ENCODE results near the gene NKTR.

NKTR gene

GRCh38 chr3:42659451-42660130 is 59.1 kb downstream of the NKTR start:
- Mint-ChIP-seq H3K36me3 (ENCODE audit: low read depth) (no peaks in the 10 kb centered on the region), H3K4me3 (no peak overlapping the region), H3K9me3 (no peaks in the 10 kb centered on the region), H3K4me1 (peaks cover 2% of the 10 kb centered on the region), H3K27ac (no peak overlapping the region), H3K27me3 (no peaks in the 10 kb centered on the region)
- ATAC-seq, result no peak
- DNase-seq, result no peak

DNA sequence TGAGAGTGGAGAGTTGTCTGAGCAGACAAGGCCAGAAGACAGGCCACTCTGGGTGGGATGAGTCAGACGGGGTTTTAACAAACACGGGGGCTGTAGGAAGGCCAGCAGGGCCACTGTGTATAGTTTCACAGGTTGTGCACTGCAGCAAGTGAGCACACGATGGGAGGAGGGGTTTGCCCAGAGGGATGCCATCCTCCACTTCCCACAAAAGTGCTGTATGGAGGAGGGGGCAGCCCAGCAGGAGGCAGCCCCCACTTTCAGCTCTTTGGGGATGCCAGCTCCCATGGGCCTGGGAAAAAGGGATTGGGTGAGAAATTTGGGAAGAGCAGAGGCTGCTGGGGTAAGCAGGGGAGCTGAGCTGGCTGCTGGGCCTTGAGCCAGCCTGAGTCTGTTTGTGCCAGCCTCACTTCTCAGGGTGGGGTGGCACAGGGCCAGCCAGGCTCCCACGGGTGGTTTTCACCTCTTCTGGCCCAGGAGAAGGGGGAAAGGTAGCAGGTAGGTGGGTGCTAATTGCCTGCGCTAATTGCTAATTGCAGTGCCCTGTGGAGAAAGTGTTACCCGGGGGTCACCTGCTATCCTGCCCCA is 59.7 kb downstream of the NKTR start:
- no peak for DNase-seq
- Mint-ChIP-seq H3K9me3 (no peaks in the 10 kb centered on the region), H3K4me1 (peaks cover 2% of the 10 kb centered on the region), H3K36me3 (ENCODE audit: low read depth) (no peaks in the 10 kb centered on the region), H3K4me3 (no peak overlapping the region), H3K27ac (no peak overlapping the region), H3K27me3 (no peaks in the 10 kb centered on the region)
- ATAC-seq, result no peak

DNA sequence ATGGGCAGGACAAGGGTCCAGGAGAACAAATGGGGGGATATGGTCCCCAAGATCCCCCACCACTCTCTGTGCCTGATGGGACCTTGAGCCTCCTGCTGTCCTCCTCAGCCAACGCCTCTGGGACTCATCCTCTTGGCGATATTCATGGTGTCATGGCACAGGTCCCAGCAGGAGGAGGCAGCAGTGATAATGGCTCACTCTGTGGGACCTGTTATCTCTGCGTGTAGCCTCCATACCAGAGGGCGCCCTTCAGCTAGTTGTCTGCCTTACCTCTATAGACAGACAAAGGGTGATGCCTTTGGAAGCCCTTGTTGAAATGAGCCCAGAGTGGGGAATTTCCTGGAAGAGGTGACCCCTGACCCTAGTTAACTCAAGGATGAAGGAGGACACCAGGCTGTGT is 60.4 kb downstream of the NKTR start:
- ATAC-seq (peak; percentile 31), DNase-seq (no peak)
- Mint-ChIP-seq H3K27ac (no peak overlapping the region), H3K27me3 (no peaks in the 10 kb centered on the region), H3K4me3 (no peak overlapping the region), H3K9me3 (no peaks in the 10 kb centered on the region), H3K36me3 (ENCODE audit: low read depth) (no peaks in the 10 kb centered on the region), H3K4me1 (peaks cover 2% of the 10 kb centered on the region)

GRCh38 chr3:42661593-42662022 is 61.1 kb downstream of the NKTR start:
- Mint-ChIP-seq H3K27me3 (no peaks in the 10 kb centered on the region), H3K36me3 (ENCODE audit: low read depth) (no peaks in the 10 kb centered on the region), H3K4me1 (peaks cover 2% of the 10 kb centered on the region), H3K4me3 (no peak overlapping the region), H3K27ac (no peak overlapping the region), H3K9me3 (no peaks in the 10 kb centered on the region)
- ATAC-seq (no peak), DNase-seq (no peak)

DNA sequence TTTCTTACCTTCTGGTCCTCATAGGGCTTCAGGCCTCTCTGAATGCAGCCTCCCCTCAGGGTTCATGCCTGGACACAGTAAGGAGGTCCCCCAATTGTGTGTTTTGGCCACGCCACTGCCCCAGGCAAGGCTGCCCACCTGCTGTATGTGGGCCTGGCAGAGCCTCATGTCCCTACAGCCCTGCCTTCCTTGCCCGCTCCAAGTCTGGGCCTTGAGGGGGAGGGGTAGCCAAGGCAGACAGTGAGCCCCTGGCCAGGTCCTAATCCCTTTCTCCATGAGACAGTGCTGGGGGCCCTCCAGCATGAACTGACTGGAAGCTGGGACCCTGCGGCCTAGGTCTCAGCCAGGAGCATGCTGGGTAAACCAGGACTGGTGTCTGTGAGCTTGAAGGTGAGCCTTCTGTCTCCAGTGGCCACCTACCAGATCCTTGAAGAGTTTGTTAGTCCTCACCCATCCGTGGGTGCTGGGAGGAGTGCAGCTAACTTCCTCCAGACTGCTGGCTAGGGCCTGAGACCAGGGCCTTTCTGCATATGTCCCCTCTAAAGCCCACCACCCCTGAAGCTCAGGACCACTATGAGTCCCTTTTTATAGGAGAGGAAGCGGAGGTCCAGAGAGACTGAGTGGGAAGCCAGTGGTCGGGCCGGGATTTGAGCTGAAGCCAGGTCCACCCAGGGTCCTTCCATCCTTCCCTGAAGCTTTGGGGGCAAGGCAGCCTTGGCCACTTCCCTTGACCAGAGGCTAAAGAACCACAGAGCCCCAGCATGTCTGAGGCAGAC is 61.7 kb downstream of the NKTR start:
- DNase-seq (no peak), ATAC-seq (no peak)
- H3K36me3 Mint-ChIP-seq (ENCODE audit: low read depth), result no peaks in the 10 kb centered on the region
- no peak overlapping the region for H3K4me3 Mint-ChIP-seq
- H3K27ac Mint-ChIP-seq, result no peak overlapping the region
- peaks cover 2% of the 10 kb centered on the region for H3K4me1 Mint-ChIP-seq
- H3K9me3 Mint-ChIP-seq, result no peaks in the 10 kb centered on the region
- no peaks in the 10 kb centered on the region for H3K27me3 Mint-ChIP-seq

DNA sequence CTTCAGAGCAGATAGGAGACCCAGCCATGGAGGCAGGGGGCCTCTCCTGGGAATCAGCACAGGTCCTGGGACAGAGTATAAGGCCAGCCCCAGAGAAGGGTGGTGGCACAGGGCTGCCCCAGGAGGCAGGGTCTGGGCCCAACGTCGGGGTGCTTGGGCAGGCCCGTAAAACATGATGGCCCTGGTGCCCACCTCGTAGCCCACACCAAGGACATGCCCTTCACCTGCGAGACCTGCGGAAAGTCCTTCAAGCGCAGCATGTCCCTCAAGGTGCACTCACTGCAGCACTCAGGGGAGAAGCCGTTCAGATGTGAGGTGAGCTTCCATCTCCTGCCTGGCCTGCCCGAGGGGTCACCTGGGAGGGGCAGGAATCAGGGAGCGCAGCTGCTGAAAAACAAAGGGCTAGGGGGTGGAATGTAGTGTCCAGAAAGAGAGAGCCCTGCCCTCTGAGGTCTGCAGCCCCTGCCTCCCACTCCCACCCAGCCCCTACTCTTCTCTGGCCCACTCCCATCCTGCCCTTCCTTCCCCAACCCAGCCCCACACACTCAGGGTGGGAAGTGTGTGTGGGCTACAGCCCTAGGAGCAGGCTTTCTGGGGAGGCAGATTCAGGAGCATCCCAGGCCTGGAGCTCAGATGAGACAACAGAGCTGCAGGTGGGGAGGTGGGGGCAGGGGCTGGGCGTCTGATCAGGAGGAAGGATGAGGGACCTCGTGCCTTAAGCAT is 62.5 kb downstream of the NKTR start:
- Mint-ChIP-seq H3K27ac (no peak overlapping the region), H3K4me3 (no peak overlapping the region), H3K9me3 (no peaks in the 10 kb centered on the region), H3K4me1 (peaks cover 2% of the 10 kb centered on the region), H3K27me3 (no peaks in the 10 kb centered on the region), H3K36me3 (ENCODE audit: low read depth) (no peaks in the 10 kb centered on the region)
- no peak for DNase-seq
- ATAC-seq, result no peak

GRCh38 chr3:42663581-42664437 is 63.3 kb downstream of the NKTR start:
- peaks cover 2% of the 10 kb centered on the region for H3K4me1 Mint-ChIP-seq
- no peak overlapping the region for H3K4me3 Mint-ChIP-seq
- no peaks in the 10 kb centered on the region for H3K27me3 Mint-ChIP-seq
- H3K27ac Mint-ChIP-seq, result no peak overlapping the region
- H3K36me3 Mint-ChIP-seq (ENCODE audit: low read depth), result no peaks in the 10 kb centered on the region
- ATAC-seq (no peak), DNase-seq (no peak)
- no peaks in the 10 kb centered on the region for H3K9me3 Mint-ChIP-seq

DNA sequence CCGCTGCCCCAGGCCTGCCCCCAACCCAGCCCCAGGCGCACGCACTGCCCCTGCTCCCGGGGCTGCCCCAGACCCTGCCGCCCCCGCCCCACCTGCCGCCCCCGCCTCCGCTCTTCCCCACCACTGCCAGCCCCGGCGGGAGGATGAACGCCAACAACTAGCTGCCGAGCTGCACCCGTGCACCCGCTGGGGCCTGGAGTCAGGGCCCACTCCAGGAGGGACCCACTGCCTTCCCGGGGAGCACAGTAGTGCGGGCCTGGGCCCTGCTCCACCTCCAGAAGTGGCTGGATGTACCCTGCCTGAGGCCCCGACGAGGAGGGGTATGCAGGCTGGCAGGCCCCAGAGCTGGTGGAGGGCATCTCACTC is 63.9 kb downstream of the NKTR start:
- H3K27ac Mint-ChIP-seq, result no peak overlapping the region
- ATAC-seq, result no peak
- no peaks in the 10 kb centered on the region for H3K36me3 Mint-ChIP-seq (ENCODE audit: low read depth)
- H3K4me3 Mint-ChIP-seq, result no peak overlapping the region
- H3K4me1 Mint-ChIP-seq, result peaks cover 2% of the 10 kb centered on the region
- no peaks in the 10 kb centered on the region for H3K9me3 Mint-ChIP-seq
- DNase-seq, result no peak
- H3K27me3 Mint-ChIP-seq, result no peaks in the 10 kb centered on the region

DNA sequence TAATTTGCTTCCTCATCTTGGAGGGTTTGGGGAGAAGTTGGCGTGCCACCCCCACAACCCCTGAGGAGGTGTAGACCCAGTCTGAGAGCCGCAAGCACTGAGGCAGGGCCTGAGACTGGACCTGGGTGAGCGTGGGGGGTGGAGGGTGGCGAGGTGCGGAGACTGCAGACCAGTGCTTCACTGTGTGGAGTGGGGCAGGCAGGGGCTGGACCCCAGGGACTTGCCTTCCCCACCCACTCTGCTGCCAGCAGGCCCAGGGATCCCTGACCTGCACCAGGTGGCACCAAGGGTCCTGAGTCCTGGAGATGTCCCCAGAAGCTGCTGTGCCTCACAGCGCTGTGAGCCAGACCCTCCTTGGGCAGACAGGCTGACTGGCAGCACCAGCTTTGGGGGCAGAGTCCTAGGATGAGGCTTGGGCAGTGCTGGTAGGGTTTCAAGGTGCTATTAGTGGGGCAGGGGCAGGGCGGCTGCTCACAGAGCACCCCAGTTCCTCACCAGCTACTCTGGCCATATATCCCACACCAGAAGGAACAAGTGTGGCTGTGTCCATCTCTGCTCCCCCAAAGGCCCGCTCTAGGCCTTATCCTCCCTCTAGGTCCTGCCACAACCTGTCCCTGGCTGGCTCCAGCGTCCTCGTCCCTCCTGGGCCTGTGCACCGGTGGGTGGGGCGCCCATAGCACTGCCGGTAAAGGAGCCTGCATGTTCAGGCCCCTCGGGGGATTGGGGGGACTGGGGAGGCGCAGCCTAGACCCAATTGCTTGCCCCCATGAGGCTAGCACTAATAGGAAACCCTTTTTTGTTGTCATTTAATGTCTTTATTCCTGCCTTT is 64.8 kb downstream of the NKTR start:
- DNase-seq (no peak), ATAC-seq (no peak)
- Mint-ChIP-seq H3K4me3 (no peak overlapping the region), H3K9me3 (no peaks in the 10 kb centered on the region), H3K27me3 (no peaks in the 10 kb centered on the region), H3K4me1 (peaks cover 2% of the 10 kb centered on the region), H3K36me3 (ENCODE audit: low read depth) (no peaks in the 10 kb centered on the region), H3K27ac (no peak overlapping the region)

DNA sequence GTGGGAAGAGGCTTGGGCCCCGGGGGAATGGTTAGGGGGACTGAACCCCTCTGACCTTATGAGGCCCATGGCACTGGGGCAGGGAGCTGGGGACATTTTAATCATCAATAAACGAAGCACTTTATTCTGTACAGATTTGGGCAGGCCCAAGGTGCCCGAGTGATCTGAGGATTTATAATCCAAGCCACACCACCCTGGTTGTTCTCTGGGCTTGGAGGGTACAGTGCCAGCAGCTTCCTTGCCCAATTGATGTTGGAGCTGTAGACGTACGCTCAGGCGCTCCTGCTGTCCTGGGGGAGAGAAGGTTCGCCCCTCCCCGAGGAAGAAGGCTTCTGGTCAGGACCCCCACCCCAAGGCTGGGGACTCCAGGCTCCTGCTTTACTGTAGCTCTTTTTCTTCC is 65.5 kb downstream of the NKTR start:
- ATAC-seq, result no peak
- no peaks in the 10 kb centered on the region for H3K27me3 Mint-ChIP-seq
- H3K9me3 Mint-ChIP-seq, result no peaks in the 10 kb centered on the region
- no peak overlapping the region for H3K4me3 Mint-ChIP-seq
- DNase-seq, result no peak
- H3K36me3 Mint-ChIP-seq (ENCODE audit: low read depth), result no peaks in the 10 kb centered on the region
- H3K4me1 Mint-ChIP-seq, result peaks cover 2% of the 10 kb centered on the region
- no peak overlapping the region for H3K27ac Mint-ChIP-seq

DNA sequence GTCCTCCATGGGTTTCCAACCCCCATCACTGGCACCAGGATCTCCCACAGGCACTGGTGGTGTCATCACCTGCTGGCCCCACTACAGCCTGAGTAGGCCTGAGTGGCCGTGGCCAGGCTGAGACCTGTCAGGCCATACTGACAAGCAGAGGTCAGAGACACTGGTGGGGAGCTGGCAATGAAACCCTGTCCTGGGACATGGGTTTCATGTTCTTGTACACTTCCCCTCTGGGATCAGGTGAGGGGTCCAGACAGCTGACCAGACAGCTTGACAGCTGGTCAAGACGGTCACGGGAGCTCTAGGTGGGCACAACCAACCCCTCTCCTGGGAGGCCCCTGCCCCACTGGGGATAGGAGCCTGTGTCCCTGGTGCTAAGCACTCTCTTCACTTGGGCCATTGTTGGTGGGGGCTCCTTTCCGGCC is 66.1 kb downstream of the NKTR start:
- no peak overlapping the region for H3K4me3 Mint-ChIP-seq
- H3K36me3 Mint-ChIP-seq (ENCODE audit: low read depth), result no peaks in the 10 kb centered on the region
- DNase-seq (no peak), ATAC-seq (no peak)
- no peaks in the 10 kb centered on the region for H3K9me3 Mint-ChIP-seq
- no peak overlapping the region for H3K27ac Mint-ChIP-seq
- H3K4me1 Mint-ChIP-seq, result peaks cover 2% of the 10 kb centered on the region
- no peaks in the 10 kb centered on the region for H3K27me3 Mint-ChIP-seq

DNA sequence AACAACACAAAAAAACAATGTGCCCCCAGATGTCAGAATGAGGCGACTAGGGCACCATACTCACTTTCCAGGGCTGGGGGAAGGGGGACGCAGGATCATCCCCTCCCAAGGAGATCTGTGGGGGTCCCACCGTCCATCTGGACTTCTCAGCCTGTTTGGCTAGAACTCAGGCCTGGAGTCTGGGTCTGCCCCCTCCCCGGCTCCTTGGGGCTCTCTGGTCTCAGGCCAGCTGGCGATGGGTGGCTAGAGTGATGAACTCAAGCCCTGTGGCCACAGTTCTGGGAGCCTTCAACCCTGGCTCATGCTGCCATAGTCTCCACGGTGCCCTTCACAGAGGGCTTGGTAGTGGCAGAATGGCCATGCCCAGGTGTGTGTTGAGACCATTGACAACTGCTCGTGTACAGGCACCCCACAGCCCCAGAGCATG is 66.6 kb downstream of the NKTR start:
- H3K4me1 Mint-ChIP-seq, result peaks cover 2% of the 10 kb centered on the region
- no peak for ATAC-seq

GRCh38 chr3:42667523-42668412 is 67.3 kb downstream of the NKTR start:
- peaks cover 2% of the 10 kb centered on the region for H3K4me1 Mint-ChIP-seq
- no peaks in the 10 kb centered on the region for H3K9me3 Mint-ChIP-seq
- ATAC-seq, result no peak
- H3K36me3 Mint-ChIP-seq (ENCODE audit: low read depth), result no peaks in the 10 kb centered on the region
- DNase-seq, result no peak
- no peak overlapping the region for H3K4me3 Mint-ChIP-seq
- no peak overlapping the region for H3K27ac Mint-ChIP-seq
- H3K27me3 Mint-ChIP-seq, result no peaks in the 10 kb centered on the region

More for the DNA sequence above, 66.6 kb downstream of the NKTR start:
- H3K9me3 Mint-ChIP-seq, result no peaks in the 10 kb centered on the region
- H3K36me3 Mint-ChIP-seq (ENCODE audit: low read depth), result no peaks in the 10 kb centered on the region
- H3K4me3 Mint-ChIP-seq, result no peak overlapping the region
- no peak overlapping the region for H3K27ac Mint-ChIP-seq
- no peak for DNase-seq
- no peaks in the 10 kb centered on the region for H3K27me3 Mint-ChIP-seq
